HG02852 (cell line): ENCODE data around the gene P4HB.

Source experiments
- ATAC-seq: cut with Tn5 transposase; IDR thresholded peaks from one replicate; pipeline ENCODE4 v1.9.1; 2021; ENCODE audit warnings: mild to moderate bottlenecking, moderate library complexity; ENCODE audit not compliant: unreplicated experiment

P4HB gene

GRCh38 chr17:81813371-81813684 lies 47.0 kb downstream of the P4HB start:
- no peak for ATAC-seq

- ATAC-seq: no peak
Measured at GRCh38 chr17:81812571-81813370, 47.6 kb downstream of the P4HB start.

- no peak for ATAC-seq
Measured at GRCh38 chr17:81811705-81812570, 48.4 kb downstream of the P4HB start.

GRCh38 chr17:81810892-81811704 lies 49.2 kb downstream of the P4HB start:
- ATAC-seq: no peak

- no peak for ATAC-seq
Measured at GRCh38 chr17:81810476-81810875, 49.9 kb downstream of the P4HB start.

- ATAC-seq: no peak
Measured at GRCh38 chr17:81809556-81809998, 50.8 kb downstream of the P4HB start.

GRCh38 chr17:81808778-81809555 lies 51.4 kb downstream of the P4HB start:
- ATAC-seq: no peak

- ATAC-seq: no peak
Measured at GRCh38 chr17:81807839-81808238, 52.5 kb downstream of the P4HB start.

- no peak for ATAC-seq
Measured at GRCh38 chr17:81807210-81807719, 53.1 kb downstream of the P4HB start.

- no peak for ATAC-seq
Measured at GRCh38 chr17:81806461-81807209, 53.7 kb downstream of the P4HB start.

- ATAC-seq: no peak
Measured at GRCh38 chr17:81805707-81806460, 54.5 kb downstream of the P4HB start.

- no peak for ATAC-seq
Measured at GRCh38 chr17:81804559-81805399, 55.6 kb downstream of the P4HB start.

- no peak for ATAC-seq
Measured at GRCh38 chr17:81803728-81804558, 56.4 kb downstream of the P4HB start, which contains the start of gene GCGR. Gene GCGR, plus strand, starts transcription at chr17:81804150. Its CDS starts 4,869 bp downstream, at chr17:81809019.

- ATAC-seq: no peak
Measured at GRCh38 chr17:81802856-81803643, 57.3 kb downstream of the P4HB start.

- ATAC-seq: no peak
Measured at GRCh38 chr17:81802048-81802758, 58.1 kb downstream of the P4HB start.

- no peak for ATAC-seq
Measured at GRCh38 chr17:81801327-81801726, 59.0 kb downstream of the P4HB start.
